Endothelial cell (in vitro differentiated cells): Measurements from ENCODE around the gene ZNF518B. TPM values are rescaled to one million over a fixed set of nuclear protein-coding genes. Genes with fewer than 3 reads are reported as not detected.

Source experiments
- DNase-seq: peaks from one replicate; pipeline ENCODE4 v3.0.0; 2021; ENCODE audit warnings: low spot score
- H3K27ac Mint-ChIP-seq: one replicate; pipeline ENCODE4 v1.8.0; 2021; ENCODE audit warnings: mixed read lengths, inconsistent platforms; ENCODE audit not compliant: unreplicated experiment
- H3K27me3 Mint-ChIP-seq: one replicate; pipeline ENCODE4 v1.8.0; 2021; ENCODE audit warnings: mild to moderate bottlenecking, moderate library complexity, mixed read lengths, inconsistent platforms; ENCODE audit not compliant: unreplicated experiment
- H3K36me3 Mint-ChIP-seq: one replicate; pipeline ENCODE4 v1.8.0; 2021; ENCODE audit warnings: mild to moderate bottlenecking, low read depth, mixed read lengths, inconsistent platforms; ENCODE audit not compliant: unreplicated experiment
- H3K4me1 Mint-ChIP-seq: one replicate; pipeline ENCODE4 v1.8.0; 2021; ENCODE audit warnings: mild to moderate bottlenecking, mixed read lengths, inconsistent platforms; ENCODE audit not compliant: unreplicated experiment
- H3K4me3 Mint-ChIP-seq: one replicate; pipeline ENCODE4 v1.8.0; 2021; ENCODE audit warnings: mild to moderate bottlenecking, mixed read lengths, inconsistent platforms; ENCODE audit not compliant: unreplicated experiment
- H3K9me3 Mint-ChIP-seq: one replicate; pipeline ENCODE4 v1.8.0; 2021; ENCODE audit warnings: mixed read lengths, inconsistent platforms; ENCODE audit not compliant: unreplicated experiment
- total RNA-seq: library from RNA; stranded (reverse); fragmentation: NEBNext Ultra II Directional; extraction: Animal tissue kit (Norgen Biotek cat#: 25700); gene quantifications from one replicate; pipeline ENCODE4 v1.2.1, GENCODE V29; 2021; ENCODE audit not compliant: unreplicated experiment
- TF ChIP-seq, protein P1 (sequence below): fragments of 200-600 bp; sonication (generic); IDR thresholded peaks from one replicate; pipeline ENCODE4 v1.5.0; 2021; ENCODE audit warnings: antibody characterized with exemption; ENCODE audit not compliant: unreplicated experiment

The ZNF518B gene
- total RNA-seq, 1 donor from 2014 or later = 44.0 TPM

DNA sequence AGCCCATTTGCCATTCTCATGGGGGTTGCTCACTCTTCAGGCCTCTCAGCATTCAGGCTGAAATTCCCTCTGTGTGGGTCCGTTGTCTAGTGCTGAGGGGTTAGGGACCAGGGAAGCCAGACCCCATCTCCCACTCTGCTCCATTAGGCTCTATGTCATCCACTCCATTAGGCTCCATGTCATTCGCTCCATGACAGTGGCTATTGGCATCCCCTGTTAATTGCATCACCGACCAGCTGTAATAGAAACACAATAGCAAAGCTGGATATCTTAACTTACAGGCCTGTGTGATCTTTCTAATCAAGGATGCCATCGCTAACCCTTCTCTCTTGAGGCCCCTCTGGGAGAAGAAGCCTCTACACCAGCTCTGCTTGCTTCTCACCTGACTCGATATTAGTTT is 25.7 kb upstream of the ZNF518B start:
- no peak overlapping the region for H3K4me3 Mint-ChIP-seq
- H3K36me3 Mint-ChIP-seq = no peaks in the 10 kb centered on the region
- no peak overlapping the region for H3K27ac Mint-ChIP-seq
- H3K9me3 Mint-ChIP-seq = no peaks in the 10 kb centered on the region
- TF ChIP-seq, protein P1, sequence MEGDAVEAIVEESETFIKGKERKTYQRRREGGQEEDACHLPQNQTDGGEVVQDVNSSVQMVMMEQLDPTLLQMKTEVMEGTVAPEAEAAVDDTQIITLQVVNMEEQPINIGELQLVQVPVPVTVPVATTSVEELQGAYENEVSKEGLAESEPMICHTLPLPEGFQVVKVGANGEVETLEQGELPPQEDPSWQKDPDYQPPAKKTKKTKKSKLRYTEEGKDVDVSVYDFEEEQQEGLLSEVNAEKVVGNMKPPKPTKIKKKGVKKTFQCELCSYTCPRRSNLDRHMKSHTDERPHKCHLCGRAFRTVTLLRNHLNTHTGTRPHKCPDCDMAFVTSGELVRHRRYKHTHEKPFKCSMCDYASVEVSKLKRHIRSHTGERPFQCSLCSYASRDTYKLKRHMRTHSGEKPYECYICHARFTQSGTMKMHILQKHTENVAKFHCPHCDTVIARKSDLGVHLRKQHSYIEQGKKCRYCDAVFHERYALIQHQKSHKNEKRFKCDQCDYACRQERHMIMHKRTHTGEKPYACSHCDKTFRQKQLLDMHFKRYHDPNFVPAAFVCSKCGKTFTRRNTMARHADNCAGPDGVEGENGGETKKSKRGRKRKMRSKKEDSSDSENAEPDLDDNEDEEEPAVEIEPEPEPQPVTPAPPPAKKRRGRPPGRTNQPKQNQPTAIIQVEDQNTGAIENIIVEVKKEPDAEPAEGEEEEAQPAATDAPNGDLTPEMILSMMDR = no peak
- no peaks in the 10 kb centered on the region for H3K27me3 Mint-ChIP-seq
- DNase-seq = no peak
- H3K4me1 Mint-ChIP-seq = peaks cover 3% of the 10 kb centered on the region

DNA sequence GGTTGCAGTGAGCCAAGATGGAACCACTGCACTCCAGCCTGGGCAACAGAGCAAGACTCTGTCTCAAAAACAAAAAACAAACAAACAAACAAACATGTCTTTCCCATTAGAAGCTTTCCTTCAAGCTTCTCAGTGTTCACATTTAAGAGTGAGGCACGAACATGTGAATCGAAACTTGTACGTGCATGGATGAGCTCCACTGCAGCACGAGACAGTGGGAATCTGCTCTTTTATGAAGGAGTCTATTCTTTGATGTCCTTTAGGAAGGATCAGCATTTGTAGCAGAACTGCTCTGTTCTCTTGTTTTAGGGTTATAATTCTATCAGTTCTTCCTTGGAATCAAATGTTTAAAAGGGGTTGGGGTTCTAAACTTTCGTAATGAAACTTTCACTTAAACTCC is 23.4 kb upstream of the ZNF518B start:
- H3K36me3 Mint-ChIP-seq = no peaks in the 10 kb centered on the region
- TF ChIP-seq, protein P1 = no peak
- peaks cover 3% of the 10 kb centered on the region for H3K4me1 Mint-ChIP-seq
- no peak overlapping the region for H3K4me3 Mint-ChIP-seq
- no peaks in the 10 kb centered on the region for H3K9me3 Mint-ChIP-seq
- H3K27me3 Mint-ChIP-seq = no peaks in the 10 kb centered on the region
- DNase-seq = no peak
- no peak overlapping the region for H3K27ac Mint-ChIP-seq

DNA sequence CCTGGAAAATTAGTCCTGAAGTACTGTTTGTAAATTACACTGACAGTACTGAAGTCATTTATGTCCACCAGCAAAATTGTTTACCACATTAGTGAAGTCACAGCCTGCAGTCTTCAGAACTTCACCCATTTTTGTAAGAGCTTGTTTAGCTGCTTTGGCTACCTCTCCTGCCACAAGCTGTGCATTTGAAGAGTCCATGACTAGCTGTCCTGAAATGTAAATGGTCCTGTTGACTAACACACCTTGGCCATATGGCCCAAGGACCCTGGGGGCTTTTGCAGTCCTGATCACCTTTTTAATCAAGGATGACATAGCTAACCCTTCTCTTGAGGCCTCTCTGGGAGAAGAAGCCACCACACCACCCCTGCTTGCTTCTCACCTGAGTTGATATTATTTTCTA is 21.4 kb upstream of the ZNF518B start:
- Mint-ChIP-seq H3K27ac (no peak overlapping the region), H3K4me1 (peaks cover 3% of the 10 kb centered on the region), H3K27me3 (no peaks in the 10 kb centered on the region), H3K9me3 (no peaks in the 10 kb centered on the region), H3K36me3 (no peaks in the 10 kb centered on the region), H3K4me3 (no peak overlapping the region)
- TF ChIP-seq, protein P1 = no peak
- no peak for DNase-seq

DNA sequence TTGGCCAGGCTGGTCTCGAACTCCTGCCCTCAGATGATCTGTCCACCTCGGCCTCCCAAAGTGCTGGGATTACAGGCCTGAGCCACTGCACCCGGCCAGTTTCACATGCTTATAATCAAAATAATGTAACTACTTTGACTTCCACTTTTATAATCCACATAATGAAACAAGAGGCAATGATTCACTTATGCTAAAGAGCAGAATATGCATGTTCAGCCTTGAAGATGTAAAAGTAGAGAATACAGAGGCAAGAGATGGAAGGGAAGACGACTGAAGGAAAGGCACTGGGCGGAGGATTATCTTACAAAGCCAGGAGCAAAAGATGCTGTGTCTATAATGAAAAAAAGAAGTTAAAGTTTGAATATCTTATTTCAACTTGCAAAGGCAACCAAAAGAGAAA is 13.3 kb upstream of the ZNF518B start:
- Mint-ChIP-seq H3K9me3 (no peaks in the 10 kb centered on the region), H3K4me3 (no peak overlapping the region), H3K27me3 (no peaks in the 10 kb centered on the region), H3K4me1 (no peaks in the 10 kb centered on the region), H3K27ac (no peak overlapping the region), H3K36me3 (no peaks in the 10 kb centered on the region)
- TF ChIP-seq, protein P1 = no peak
- no peak for DNase-seq

DNA sequence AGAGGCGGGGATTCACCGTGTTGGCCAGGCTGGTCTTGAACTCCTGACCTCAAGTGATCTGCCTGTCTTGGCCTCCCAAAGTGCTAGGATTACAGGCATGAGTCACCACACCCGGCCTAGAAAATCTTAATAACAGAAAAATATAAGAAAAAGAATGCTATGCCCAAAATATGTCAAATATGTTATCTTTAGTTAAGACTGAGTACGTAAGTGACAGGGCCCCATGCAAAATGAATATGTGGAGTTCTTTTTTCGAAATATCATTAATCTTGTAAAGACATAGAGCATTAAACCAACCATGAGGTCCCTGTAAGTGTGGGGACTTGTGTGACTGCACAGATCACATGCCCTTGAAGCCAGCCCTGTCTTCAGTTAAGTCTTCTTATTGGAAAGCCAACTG is 8.9 kb upstream of the ZNF518B start:
- Mint-ChIP-seq H3K27ac (no peak overlapping the region), H3K9me3 (no peaks in the 10 kb centered on the region), H3K27me3 (peaks cover 5% of the 10 kb centered on the region), H3K4me3 (no peak overlapping the region), H3K4me1 (peaks cover 3% of the 10 kb centered on the region), H3K36me3 (peaks cover 5% of the 10 kb centered on the region)
- no peak for DNase-seq
- TF ChIP-seq, protein P1 = no peak
